OCI-LY7 (cell line): ENCODE data around the gene GNB1. TPM values are rescaled to one million over a fixed set of nuclear protein-coding genes. Genes with fewer than 3 reads are reported as not detected.

Source experiments
- BruUV-seq: library from RNA; stranded (reverse); fragments of 400-500 nt; replicated peaks from 2 replicates; lab custom pipeline; 2021; lab: Mats Ljungman, UMichigan
- CTCF ChIA-PET: fragments of 300-600 bp; sonication (Branson Sonifier 250); formaldehyde crosslinking; loops from one replicate; lab custom pipeline; 2022; ENCODE audit warnings: antibody characterized with exemption; ENCODE audit not compliant: unreplicated experiment; lab: Charles Lee
- POLR2A ChIA-PET: fragments of 300-600 bp; sonication (Branson Sonifier 250); formaldehyde crosslinking; loops from one replicate; lab custom pipeline; 2022; ENCODE audit warnings: antibody characterized with exemption; lab: Charles Lee
- DNase-seq: peaks from one replicate; pipeline ENCODE4 v3.0.0-alpha.2; 2015; ENCODE audit warnings: low spot score
- H2AFZ ChIP-seq: fragments of 200-600 bp; sonication (generic), shearing (Covaris generic); 2 replicates; pipeline ENCODE4 v1.6.1; 2014; ENCODE audit warnings: mild to moderate bottlenecking, antibody characterized with exemption, low read length, moderate library complexity
- H3K27ac ChIP-seq: fragments of 200-600 bp; sonication (generic); 2 replicates; pipeline ENCODE4 v1.5.1; 2014; ENCODE audit warnings: mixed run types, low read depth, mild to moderate bottlenecking, moderate library complexity, low read length, inconsistent platforms; ENCODE audit not compliant: poor library complexity, severe bottlenecking
- H3K36me3 ChIP-seq: fragments of 200-600 bp; sonication (generic); 2 replicates; pipeline ENCODE4 v1.6.1; 2014; ENCODE audit warnings: mild to moderate bottlenecking, antibody characterized with exemption, low read length, moderate library complexity, mixed read lengths; ENCODE audit not compliant: insufficient read depth
- H3K4me1 ChIP-seq: fragments of 200-600 bp; sonication (generic); 2 replicates; pipeline ENCODE4 v1.5.1; 2014; ENCODE audit warnings: mild to moderate bottlenecking, low read length; ENCODE audit not compliant: insufficient read depth, poor library complexity, severe bottlenecking
- H3K4me2 ChIP-seq: fragments of 200-600 bp; sonication (generic); 2 replicates; pipeline ENCODE4 v1.6.1; 2014; ENCODE audit warnings: mild to moderate bottlenecking, low read length
- H3K4me3 ChIP-seq: fragments of 200-600 bp; sonication (generic); 2 replicates; pipeline ENCODE4 v1.5.1; 2014; ENCODE audit warnings: mild to moderate bottlenecking, low read depth, low read length; ENCODE audit not compliant: poor library complexity, severe bottlenecking
- H3K79me2 ChIP-seq: fragments of 200-600 bp; sonication (generic); 2 replicates; pipeline ENCODE4 v1.6.1; 2016; ENCODE audit warnings: low read depth, mild to moderate bottlenecking, low read length, moderate library complexity, mixed read lengths; ENCODE audit not compliant: insufficient read depth
- H3K9me2 ChIP-seq: fragments of 200-600 bp; sonication (generic); 2 replicates; pipeline ENCODE4 v1.6.1; 2016; ENCODE audit warnings: mild to moderate bottlenecking, low read length, mixed read lengths; ENCODE audit not compliant: insufficient read depth
- H3K9me3 ChIP-seq: fragments of 200-600 bp; sonication (generic); 2 replicates; pipeline ENCODE4 v1.6.1; 2014; ENCODE audit warnings: mild to moderate bottlenecking, mixed run types, low read length, mixed read lengths
- H4K20me1 ChIP-seq: fragments of 200-600 bp; sonication (generic); 2 replicates; pipeline ENCODE4 v1.6.1; 2014; ENCODE audit warnings: mild to moderate bottlenecking, antibody characterized with exemption, low read length, moderate library complexity, mixed read lengths; ENCODE audit not compliant: insufficient read depth
- EZH2phosphoT487 ChIP-seq: fragments of 200-600 bp; sonication (generic); IDR thresholded peaks from 2 replicates; pipeline ENCODE4 v1.6.1; 2018; ENCODE audit warnings: low read depth, borderline replicate concordance, mild to moderate bottlenecking, mixed run types, antibody characterized with exemption, low read length, moderate library complexity, mixed read lengths
- intact Hi-C: fragments of 100-400 bp; cut with micrococcal nuclease; formaldehyde crosslinking; loops from one replicate; pipeline ENCODE4 v1.10.0; 2022; ENCODE audit not compliant: unreplicated experiment
- total RNA-seq, 2 experiments: library from RNA; depleted of rRNA in 1 of 2; stranded (reverse); fragments of >200 nt in 1 of 2; shearing (Covaris generic) in 1 of 2; gene quantifications; 2 replicates each; pipeline ENCODE4 v1.2.3, GENCODE V29; 2014 to 2022
- TF ChIP-seq, protein P1 (sequence below): fragments of 200-600 bp; sonication (generic); conservative IDR thresholded peaks from 2 replicates; pipeline ENCODE4 v1.5.1; 2014; ENCODE audit warnings: mild to moderate bottlenecking, antibody characterized with exemption, low read length, moderate library complexity, mixed read lengths

The GNB1 gene
- total RNA-seq, 2 experiments from 2014 or later: 101 to 502 TPM

GRCh38 chr1:1906185-1907097, 15.6 kb upstream of the GNB1 start:
- no peaks in the 10 kb centered on the region for H3K9me3 ChIP-seq
- peak overlapping the region; percentile 30; the same call in 1 of the 2 replicates for H2AFZ ChIP-seq
- DNase-seq: peak; percentile 80
- H3K79me2 ChIP-seq: no peaks in the 10 kb centered on the region
- no TSS peak for BruUV-seq
- peak overlapping the region; percentile 78 for H3K27ac ChIP-seq
- H3K4me2 ChIP-seq: peak overlapping the region; percentile 92
- H4K20me1 ChIP-seq: no peaks in the 10 kb centered on the region
- intact Hi-C loops: loop anchor here (1.0 to 5.0 kb wide), 4 partner anchors 64 to 184 kb away; partner anchors contain the start of gene CDK11A
- H3K36me3 ChIP-seq: no peaks in the 10 kb centered on the region
- no peaks in the 10 kb centered on the region for H3K9me2 ChIP-seq
- POLR2A ChIA-PET: interaction anchor here (0.7 to 1.1 kb wide), 6 partner anchors 9 to 642 kb away, joined by 3 to 6 read pairs (median 4); no protein-coding TSS in a partner anchor
- H3K4me3 ChIP-seq: no peak overlapping the region
- TF ChIP-seq, protein P1, sequence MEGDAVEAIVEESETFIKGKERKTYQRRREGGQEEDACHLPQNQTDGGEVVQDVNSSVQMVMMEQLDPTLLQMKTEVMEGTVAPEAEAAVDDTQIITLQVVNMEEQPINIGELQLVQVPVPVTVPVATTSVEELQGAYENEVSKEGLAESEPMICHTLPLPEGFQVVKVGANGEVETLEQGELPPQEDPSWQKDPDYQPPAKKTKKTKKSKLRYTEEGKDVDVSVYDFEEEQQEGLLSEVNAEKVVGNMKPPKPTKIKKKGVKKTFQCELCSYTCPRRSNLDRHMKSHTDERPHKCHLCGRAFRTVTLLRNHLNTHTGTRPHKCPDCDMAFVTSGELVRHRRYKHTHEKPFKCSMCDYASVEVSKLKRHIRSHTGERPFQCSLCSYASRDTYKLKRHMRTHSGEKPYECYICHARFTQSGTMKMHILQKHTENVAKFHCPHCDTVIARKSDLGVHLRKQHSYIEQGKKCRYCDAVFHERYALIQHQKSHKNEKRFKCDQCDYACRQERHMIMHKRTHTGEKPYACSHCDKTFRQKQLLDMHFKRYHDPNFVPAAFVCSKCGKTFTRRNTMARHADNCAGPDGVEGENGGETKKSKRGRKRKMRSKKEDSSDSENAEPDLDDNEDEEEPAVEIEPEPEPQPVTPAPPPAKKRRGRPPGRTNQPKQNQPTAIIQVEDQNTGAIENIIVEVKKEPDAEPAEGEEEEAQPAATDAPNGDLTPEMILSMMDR: peak; percentile 97
- TF ChIP-seq EZH2phosphoT487: no peak
- CTCF ChIA-PET: interaction anchor here (0.5 to 3.2 kb wide), 4 partner anchors 11 to 615 kb away, joined by 3 to 8 read pairs (median 5); no protein-coding TSS in a partner anchor
- H3K4me1 ChIP-seq: peaks cover 48% of the 10 kb centered on the region

GRCh38 chr1:1903224-1903623, 12.3 kb upstream of the GNB1 start:
- H3K9me2 ChIP-seq: no peaks in the 10 kb centered on the region
- DNase-seq: no peak
- POLR2A ChIA-PET: no interaction called here
- H3K9me3 ChIP-seq: no peaks in the 10 kb centered on the region
- peaks cover 54% of the 10 kb centered on the region for H3K4me1 ChIP-seq
- CTCF ChIA-PET: no interaction called here
- H3K4me3 ChIP-seq: no peak overlapping the region
- BruUV-seq: no TSS peak
- no peaks in the 10 kb centered on the region for H3K36me3 ChIP-seq
- H2AFZ ChIP-seq: no peak overlapping the region
- TF ChIP-seq, protein P1: no peak
- no peak for TF ChIP-seq EZH2phosphoT487
- no peak overlapping the region for H3K27ac ChIP-seq
- H3K79me2 ChIP-seq: no peaks in the 10 kb centered on the region
- intact Hi-C loops: no loop called here
- H4K20me1 ChIP-seq: no peaks in the 10 kb centered on the region
- no peak overlapping the region for H3K4me2 ChIP-seq
